CD4-positive, alpha-beta T cell treated with Interleukin-21 for 1 hour (primary cell): Measurements from ENCODE around the gene BCL2.

Experiments
- DNase-seq: peaks from one replicate; pipeline ENCODE4 v3.0.0-alpha.2; 2020

The BCL2 gene

GRCh38 chr18:63307551-63308200 lies 11.9 kb downstream of the BCL2 start:
- no peak for DNase-seq

GRCh38 chr18:63306819-63307550 lies 12.6 kb downstream of the BCL2 start:
- DNase-seq: no peak

- no peak for DNase-seq
Observed at GRCh38 chr18:63306249-63306648, 13.3 kb downstream of the BCL2 start.

GRCh38 chr18:63303547-63303946 lies 16.0 kb downstream of the BCL2 start:
- DNase-seq: no peak

DNA sequence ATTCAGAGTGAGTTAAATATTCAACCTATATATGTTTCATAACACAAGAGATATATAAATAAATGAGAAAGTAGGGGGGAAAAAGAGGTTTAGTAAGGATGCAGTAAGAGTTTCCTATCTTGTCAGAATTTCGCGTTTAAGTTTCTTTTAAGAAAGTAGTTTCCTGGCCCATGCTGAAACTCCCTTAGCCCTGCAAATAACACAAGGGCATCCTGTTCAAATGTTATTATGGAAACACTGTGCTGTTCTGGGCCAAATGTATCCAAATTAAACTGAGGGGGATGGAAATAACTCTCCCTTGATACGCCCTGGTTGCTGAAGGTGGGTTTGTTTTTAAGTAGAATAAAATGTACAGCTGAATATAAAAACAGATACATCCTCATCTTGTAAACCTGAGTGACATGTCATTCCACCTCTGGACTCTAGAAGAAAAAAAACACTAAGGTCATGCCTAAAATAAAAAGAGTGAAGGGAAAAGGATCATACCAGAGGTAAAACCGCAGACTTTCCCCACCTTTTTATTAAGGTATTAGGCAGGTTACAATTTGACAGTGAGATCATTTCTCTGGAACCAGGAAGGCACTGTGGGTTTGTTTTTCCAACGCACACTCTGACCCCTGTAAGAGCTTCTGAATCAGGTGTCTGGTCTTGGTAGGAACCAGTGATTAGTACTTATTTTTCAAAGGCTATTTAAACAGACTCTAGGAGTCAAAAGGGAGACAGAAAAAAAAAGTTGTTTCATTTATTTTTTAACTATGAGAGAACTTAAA lies 16.7 kb downstream of the BCL2 start:
- DNase-seq: no peak

DNA sequence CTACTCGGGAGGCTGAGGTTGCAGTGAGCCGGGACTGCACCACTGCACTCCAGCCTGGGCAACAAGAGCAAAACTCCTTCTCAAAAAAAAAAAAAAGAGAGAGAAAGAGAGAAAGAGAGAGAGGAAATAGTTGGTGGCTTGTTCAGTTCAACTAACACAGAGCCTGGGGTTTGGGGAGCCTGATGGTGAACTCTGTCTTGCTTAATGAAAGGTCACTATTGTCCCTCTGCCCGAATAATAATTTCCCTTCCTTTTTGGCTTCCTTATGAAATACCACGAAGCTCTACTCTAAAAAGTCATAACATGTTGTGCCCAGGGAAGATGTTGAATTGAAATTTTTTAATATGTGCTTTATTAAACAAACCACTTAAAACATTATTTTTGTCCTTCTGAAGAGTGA lies 17.3 kb downstream of the BCL2 start:
- DNase-seq: no peak

- no peak for DNase-seq
Observed at GRCh38 chr18:63301434-63301833, 18.1 kb downstream of the BCL2 start.

GRCh38 chr18:63299837-63300745 lies 19.5 kb downstream of the BCL2 start:
- peak; percentile 37 for DNase-seq

DNA sequence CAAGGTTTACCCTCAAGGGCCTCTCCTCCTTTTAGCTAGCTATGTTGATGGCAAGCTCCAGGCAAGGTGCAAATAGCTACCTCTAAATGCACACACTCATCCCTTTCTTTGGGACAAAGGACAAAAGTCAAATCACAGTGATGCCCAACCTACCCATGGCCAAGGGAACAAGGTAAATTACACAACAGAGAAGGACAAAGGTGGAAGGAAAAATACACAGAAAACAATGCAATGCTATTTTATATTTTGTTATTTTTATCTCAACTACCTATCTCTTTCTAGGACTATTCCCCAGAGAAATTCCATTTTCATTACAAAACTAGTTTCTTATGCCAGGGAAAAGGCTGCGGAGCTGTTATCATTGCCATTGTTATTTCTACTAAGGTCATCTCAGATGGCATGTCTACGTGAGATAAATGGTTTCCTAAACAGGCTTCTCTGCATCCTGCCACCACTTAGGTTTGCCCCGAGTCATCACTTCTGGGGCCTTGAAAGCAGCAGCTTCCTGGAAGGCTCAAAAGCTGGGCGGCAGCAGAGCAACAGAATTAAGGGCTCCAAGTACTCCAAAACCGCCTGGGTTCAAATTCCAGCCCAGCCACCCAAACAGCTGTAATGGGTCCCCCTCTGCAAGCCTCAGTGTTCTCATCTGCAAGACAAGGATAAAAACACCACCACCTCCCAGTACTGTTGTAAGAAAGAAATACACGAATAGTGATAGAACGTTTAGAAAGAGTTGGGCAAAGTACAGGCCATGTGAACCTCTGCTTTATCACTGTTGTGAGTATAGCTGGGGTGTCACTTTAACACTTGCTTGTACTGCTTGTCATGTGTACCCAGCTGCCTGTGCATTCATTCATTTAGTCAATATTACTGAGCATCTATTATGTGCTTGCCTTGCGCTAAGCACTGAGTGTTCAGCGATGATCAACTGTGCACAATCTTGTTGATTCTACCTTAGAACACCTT lies 20.9 kb downstream of the BCL2 start:
- peak; percentile 52 for DNase-seq

- DNase-seq: no peak
Observed at GRCh38 chr18:63297687-63298399, 21.7 kb downstream of the BCL2 start.

GRCh38 chr18:63293935-63294334 lies 25.6 kb downstream of the BCL2 start:
- DNase-seq: no peak

DNA sequence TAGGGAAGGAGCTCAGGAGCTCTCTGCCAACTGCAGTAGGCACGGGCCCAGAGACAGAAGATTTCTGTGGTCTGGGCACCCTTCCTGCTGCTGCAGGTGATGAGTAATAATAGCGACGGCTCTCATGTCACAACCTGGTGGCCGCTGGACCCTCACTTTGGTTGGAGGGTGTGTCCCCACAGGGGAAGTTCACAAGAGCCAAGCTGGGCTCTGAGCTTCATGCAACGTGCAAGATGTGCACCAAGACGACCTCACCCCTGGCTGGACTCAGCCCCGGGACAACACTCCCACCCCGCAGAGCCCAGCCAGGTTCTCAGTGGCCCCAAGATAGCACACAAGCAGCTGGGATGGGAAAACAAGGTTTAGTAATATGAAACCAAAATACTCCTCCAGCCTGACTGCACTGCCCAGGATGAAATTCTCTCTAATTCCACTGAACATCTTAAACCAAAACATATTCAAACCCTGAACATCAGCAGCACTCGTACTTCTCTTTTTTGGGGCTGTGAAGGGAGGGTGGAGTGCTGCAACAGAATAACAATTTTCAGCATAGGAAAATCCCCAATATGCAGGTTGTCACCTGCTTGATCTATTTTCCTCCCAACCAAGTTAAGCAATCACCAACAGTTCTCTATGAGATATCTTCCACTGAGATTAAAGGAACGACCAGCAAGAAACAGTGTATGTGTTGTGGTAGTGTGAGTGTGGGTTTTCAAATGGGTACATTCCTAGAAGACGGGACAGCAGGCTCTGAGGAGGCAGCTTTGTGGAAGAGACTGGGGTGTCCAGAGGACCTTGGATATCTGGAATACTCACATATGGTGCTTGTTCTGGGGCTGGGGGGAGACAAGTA lies 26.5 kb downstream of the BCL2 start:
- DNase-seq: peak; percentile 34

GRCh38 chr18:63291278-63291677 lies 28.3 kb downstream of the BCL2 start:
- DNase-seq: no peak

DNA sequence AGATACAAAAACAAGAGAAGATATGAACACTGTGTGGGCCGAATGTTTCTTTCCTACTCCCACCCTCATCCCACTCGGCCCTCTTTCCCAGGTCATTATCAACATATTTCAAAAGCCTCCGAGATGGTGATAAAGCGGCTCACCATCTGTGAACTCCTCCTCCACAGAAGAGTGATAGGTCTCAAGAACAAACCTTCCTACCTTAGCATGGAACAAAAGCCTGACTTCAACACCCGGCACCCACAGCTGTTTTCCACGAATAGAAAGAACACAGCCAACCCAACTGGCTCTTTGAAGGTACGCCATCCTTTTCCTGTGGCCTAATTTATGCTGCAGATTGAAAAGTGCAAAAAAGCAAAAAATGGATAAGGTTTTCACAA lies 28.8 kb downstream of the BCL2 start:
- peak; percentile 60 for DNase-seq

DNA sequence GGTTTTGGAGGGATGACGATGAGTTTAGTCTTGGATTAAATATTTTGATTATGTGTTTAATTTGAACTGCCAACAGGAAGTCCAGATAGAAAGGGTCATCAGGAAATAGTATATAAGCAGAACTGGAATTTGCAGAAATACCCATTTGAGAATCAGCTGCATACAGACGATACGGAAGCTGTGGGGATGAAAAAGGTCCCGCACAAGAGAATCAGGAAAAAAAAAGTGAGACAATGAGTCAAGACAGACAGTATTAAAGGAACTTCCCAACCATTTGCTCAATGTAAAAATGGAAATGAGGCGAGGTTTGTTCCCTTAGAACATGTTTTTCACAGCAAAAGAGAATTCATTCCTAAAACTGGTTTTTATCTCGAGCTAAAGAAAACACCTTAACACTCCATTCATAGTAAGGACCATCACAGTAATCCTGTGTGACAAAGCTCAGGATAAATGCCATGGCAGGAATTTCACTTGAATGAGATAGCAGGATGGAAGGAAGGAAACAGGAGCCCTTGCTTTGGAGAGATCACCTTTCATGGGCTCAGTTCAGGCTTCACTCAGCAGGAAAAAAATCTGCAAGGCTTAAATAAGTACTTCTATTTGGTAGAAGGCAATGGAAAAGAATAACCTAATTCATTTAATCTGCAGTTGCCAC lies 29.3 kb downstream of the BCL2 start:
- no peak for DNase-seq

GRCh38 chr18:63288311-63288710 lies 31.3 kb downstream of the BCL2 start:
- no peak for DNase-seq

- DNase-seq: no peak
Observed at GRCh38 chr18:63287691-63288220, 31.8 kb downstream of the BCL2 start.

- DNase-seq: no peak
Observed at GRCh38 chr18:63286926-63287325, 32.6 kb downstream of the BCL2 start.
